ENCODE data around the gene CAMSAP1. TPM values are rescaled to one million over a fixed set of nuclear protein-coding genes. Genes with fewer than 3 reads are reported as not detected.

Gene CAMSAP1
- total RNA-seq, 1 donor from 2014 or later: 62.4 TPM

GRCh38 chr9:135932656-135933055, 25.3 kb upstream of the CAMSAP1 start:
- TF ChIP-seq CTCF (IDR thresholded peaks at IDR 0.05; ENCODE audit: unreplicated experiment): no peak
- no peak overlapping the region for H3K4me3 Mint-ChIP-seq
- H3K27ac Mint-ChIP-seq: no peak overlapping the region
- no peaks in the 10 kb centered on the region for H3K27me3 Mint-ChIP-seq (ENCODE audit: low read depth)
- peaks cover 38% of the 10 kb centered on the region for H3K36me3 Mint-ChIP-seq
- H3K9me3 Mint-ChIP-seq: peaks cover 7% of the 10 kb centered on the region
- DNase-seq (ENCODE audit: low spot score in 2 of 2, unreplicated experiment in 2 of 2): no peak
- H3K4me1 Mint-ChIP-seq: no peaks in the 10 kb centered on the region

- H3K9me3 Mint-ChIP-seq: peaks cover 3% of the 10 kb centered on the region
- H3K36me3 Mint-ChIP-seq: peaks cover 29% of the 10 kb centered on the region
- H3K4me3 Mint-ChIP-seq: no peak overlapping the region
- no peaks in the 10 kb centered on the region for H3K4me1 Mint-ChIP-seq
- DNase-seq (ENCODE audit: low spot score in 2 of 2, unreplicated experiment in 2 of 2): no peak
- no peak for TF ChIP-seq CTCF (IDR thresholded peaks at IDR 0.05; ENCODE audit: unreplicated experiment)
- H3K27ac Mint-ChIP-seq: no peak overlapping the region
- no peaks in the 10 kb centered on the region for H3K27me3 Mint-ChIP-seq (ENCODE audit: low read depth)
Measured at GRCh38 chr9:135931349-135931820, 24.0 kb upstream of the CAMSAP1 start.

- H3K27me3 Mint-ChIP-seq (ENCODE audit: low read depth): no peaks in the 10 kb centered on the region
- H3K9me3 Mint-ChIP-seq: no peaks in the 10 kb centered on the region
- TF ChIP-seq CTCF (IDR thresholded peaks at IDR 0.05; ENCODE audit: unreplicated experiment): no peak
- no peaks in the 10 kb centered on the region for H3K4me1 Mint-ChIP-seq
- no peak overlapping the region for H3K27ac Mint-ChIP-seq
- no peak overlapping the region for H3K4me3 Mint-ChIP-seq
- peaks cover 25% of the 10 kb centered on the region for H3K36me3 Mint-ChIP-seq
- no peak for DNase-seq (ENCODE audit: low spot score in 2 of 2, unreplicated experiment in 2 of 2)
Measured at GRCh38 chr9:135930446-135931345, 23.4 kb upstream of the CAMSAP1 start.

GRCh38 chr9:135929656-135930445, 22.5 kb upstream of the CAMSAP1 start:
- no peak for DNase-seq (ENCODE audit: low spot score in 2 of 2, unreplicated experiment in 2 of 2)
- H3K27me3 Mint-ChIP-seq (ENCODE audit: low read depth): no peaks in the 10 kb centered on the region
- TF ChIP-seq CTCF (IDR thresholded peaks at IDR 0.05; ENCODE audit: unreplicated experiment): no peak
- H3K4me3 Mint-ChIP-seq: no peak overlapping the region
- H3K27ac Mint-ChIP-seq: no peak overlapping the region
- peaks cover 17% of the 10 kb centered on the region for H3K36me3 Mint-ChIP-seq
- H3K4me1 Mint-ChIP-seq: no peaks in the 10 kb centered on the region
- no peaks in the 10 kb centered on the region for H3K9me3 Mint-ChIP-seq

- H3K27me3 Mint-ChIP-seq (ENCODE audit: low read depth): no peaks in the 10 kb centered on the region
- no peak for DNase-seq (ENCODE audit: low spot score in 2 of 2, unreplicated experiment in 2 of 2)
- H3K36me3 Mint-ChIP-seq: peaks cover 18% of the 10 kb centered on the region
- no peak overlapping the region for H3K4me3 Mint-ChIP-seq
- H3K4me1 Mint-ChIP-seq: no peaks in the 10 kb centered on the region
- no peaks in the 10 kb centered on the region for H3K9me3 Mint-ChIP-seq
- H3K27ac Mint-ChIP-seq: no peak overlapping the region
- TF ChIP-seq CTCF (IDR thresholded peaks at IDR 0.05; ENCODE audit: unreplicated experiment): no peak
Measured at GRCh38 chr9:135928731-135929655, 21.6 kb upstream of the CAMSAP1 start.
